ENCODE data around the gene UBE2Z.
A peak's percentile ranks its signal among the peaks of the same experiment; 100 is the strongest.

The UBE2Z gene

GRCh38 chr17:48905987-48906515 lies 2.2 kb upstream of the UBE2Z start:
- Mint-ChIP-seq H3K27me3 (ENCODE audit: low read depth) (no peaks in the 10 kb centered on the region), H3K4me1 (peaks cover 30% of the 10 kb centered on the region), H3K9me3 (no peaks in the 10 kb centered on the region), H3K36me3 (ENCODE audit: low read depth) (peaks cover 1% of the 10 kb centered on the region), H3K4me3 (peak overlapping the region; percentile 35 to 55 (median 44)), H3K27ac (peak overlapping the region in 1 of 3 experiments; percentile 49)
- TF ChIP-seq CTCF (IDR thresholded peaks at IDR 0.05; ENCODE audit: unreplicated experiment in 3 of 3) = no peak

- peak overlapping the region; percentile 90 to 97 (median 97) for H3K27ac Mint-ChIP-seq
- H3K36me3 Mint-ChIP-seq (ENCODE audit: low read depth) = peaks cover 17% of the 10 kb centered on the region
- no peaks in the 10 kb centered on the region for H3K27me3 Mint-ChIP-seq (ENCODE audit: low read depth)
- H3K9me3 Mint-ChIP-seq = no peaks in the 10 kb centered on the region
- TF ChIP-seq CTCF (IDR thresholded peaks at IDR 0.05; ENCODE audit: unreplicated experiment in 3 of 3) = no peak
- peaks cover 46% of the 10 kb centered on the region for H3K4me1 Mint-ChIP-seq
- H3K4me3 Mint-ChIP-seq = peak overlapping the region; percentile 87 to 89 (median 89)
Measured at GRCh38 chr17:48907713-48908046, 527 bp upstream of the UBE2Z start.

GRCh38 chr17:48908853-48909394 lies 717 bp downstream of the UBE2Z start:
- Mint-ChIP-seq H3K27me3 (ENCODE audit: low read depth) (no peaks in the 10 kb centered on the region), H3K9me3 (no peaks in the 10 kb centered on the region), H3K27ac (peak overlapping the region; percentile 83 to 92 (median 87)), H3K36me3 (ENCODE audit: low read depth) (peaks cover 29% of the 10 kb centered on the region), H3K4me3 (peak overlapping the region; percentile 95 to 96 (median 96)), H3K4me1 (peaks cover 47% of the 10 kb centered on the region)
- no peak for TF ChIP-seq CTCF (IDR thresholded peaks at IDR 0.05; ENCODE audit: unreplicated experiment in 3 of 3)

GRCh38 chr17:48909783-48910182 lies 1.6 kb downstream of the UBE2Z start:
- H3K36me3 Mint-ChIP-seq (ENCODE audit: low read depth) = peaks cover 36% of the 10 kb centered on the region
- H3K27me3 Mint-ChIP-seq (ENCODE audit: low read depth) = no peaks in the 10 kb centered on the region

GRCh38 chr17:48910370-48910769 lies 2.2 kb downstream of the UBE2Z start:
- Mint-ChIP-seq H3K36me3 (ENCODE audit: low read depth) (peaks cover 37% of the 10 kb centered on the region), H3K27ac (peak overlapping the region; percentile 82 to 92 (median 87)), H3K4me3 (peak overlapping the region; percentile 95 to 96 (median 96)), H3K27me3 (ENCODE audit: low read depth) (no peaks in the 10 kb centered on the region), H3K4me1 (peaks cover 47% of the 10 kb centered on the region), H3K9me3 (no peaks in the 10 kb centered on the region)
- TF ChIP-seq CTCF (IDR thresholded peaks at IDR 0.05; ENCODE audit: unreplicated experiment in 3 of 3) = no peak

More at GRCh38 chr17:48909783-48910182, 1.6 kb downstream of the UBE2Z start:
- TF ChIP-seq CTCF (IDR thresholded peaks at IDR 0.05; ENCODE audit: unreplicated experiment in 3 of 3) = no peak
- peaks cover 47% of the 10 kb centered on the region for H3K4me1 Mint-ChIP-seq
- peak overlapping the region; percentile 95 to 96 (median 96) for H3K4me3 Mint-ChIP-seq
- H3K27ac Mint-ChIP-seq = peak overlapping the region; percentile 82 to 92 (median 87)
- no peaks in the 10 kb centered on the region for H3K9me3 Mint-ChIP-seq

- peaks cover 47% of the 10 kb centered on the region for H3K4me1 Mint-ChIP-seq
- no peaks in the 10 kb centered on the region for H3K9me3 Mint-ChIP-seq
- no peaks in the 10 kb centered on the region for H3K27me3 Mint-ChIP-seq (ENCODE audit: low read depth)
- H3K4me3 Mint-ChIP-seq = no peak overlapping the region
- H3K36me3 Mint-ChIP-seq (ENCODE audit: low read depth) = peaks cover 58% of the 10 kb centered on the region
- no peak overlapping the region for H3K27ac Mint-ChIP-seq
- TF ChIP-seq CTCF (IDR thresholded peaks at IDR 0.05; ENCODE audit: unreplicated experiment in 3 of 3) = no peak
Measured at GRCh38 chr17:48912476-48912875, 4.3 kb downstream of the UBE2Z start.
